C4-2B (cell line): Measurements from ENCODE around the gene CNPY3.

Experiments used
- ZFX ChIP-seq: fragments of 450-650 bp; IDR thresholded peaks from 2 replicates; pipeline ENCODE4 v1.6.1; 2017
- TF ChIP-seq, protein P1 (sequence below): fragments of 450-650 bp; conservative IDR thresholded peaks from 2 replicates; pipeline ENCODE4 v1.5.1; 2017; ENCODE audit warnings: mild to moderate bottlenecking

DNA sequence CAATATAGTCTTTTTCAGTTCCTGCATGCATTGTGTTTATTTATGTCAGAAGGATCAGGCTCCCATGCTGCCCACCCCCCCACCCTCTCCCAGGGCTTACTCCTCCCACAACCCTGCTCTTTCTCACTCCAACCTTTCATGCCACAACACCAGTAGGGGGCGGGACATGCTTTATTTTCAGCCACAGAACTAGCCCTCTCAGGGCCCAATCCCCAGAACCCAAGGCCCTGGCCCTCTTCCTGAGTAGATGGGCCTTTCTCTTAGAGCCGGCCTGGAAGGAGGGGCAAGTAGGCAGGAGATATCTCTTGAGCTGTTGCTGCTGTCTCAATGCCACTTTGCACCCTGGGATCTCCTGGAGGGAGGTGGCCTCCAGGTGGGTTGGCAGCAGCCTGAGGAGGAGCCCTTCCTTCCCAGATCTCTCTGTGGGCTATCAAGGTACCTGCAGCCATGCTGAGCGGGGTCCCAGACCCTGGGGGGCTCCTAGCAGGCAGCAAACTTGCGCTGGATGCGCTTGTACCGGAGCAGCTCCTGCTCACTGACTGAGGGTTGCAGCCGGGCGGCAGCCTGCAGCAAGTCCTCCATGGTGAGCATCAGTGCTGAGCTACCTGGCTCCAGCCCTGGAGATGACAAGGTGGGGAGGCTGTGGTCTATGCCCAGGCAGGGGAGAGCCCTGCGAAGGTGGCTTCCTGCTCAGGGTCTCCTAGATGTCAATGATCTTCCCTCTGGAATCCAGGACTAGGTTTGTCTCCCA, 34.8 kb downstream of the CNPY3 start:
- TF ChIP-seq, protein P1, sequence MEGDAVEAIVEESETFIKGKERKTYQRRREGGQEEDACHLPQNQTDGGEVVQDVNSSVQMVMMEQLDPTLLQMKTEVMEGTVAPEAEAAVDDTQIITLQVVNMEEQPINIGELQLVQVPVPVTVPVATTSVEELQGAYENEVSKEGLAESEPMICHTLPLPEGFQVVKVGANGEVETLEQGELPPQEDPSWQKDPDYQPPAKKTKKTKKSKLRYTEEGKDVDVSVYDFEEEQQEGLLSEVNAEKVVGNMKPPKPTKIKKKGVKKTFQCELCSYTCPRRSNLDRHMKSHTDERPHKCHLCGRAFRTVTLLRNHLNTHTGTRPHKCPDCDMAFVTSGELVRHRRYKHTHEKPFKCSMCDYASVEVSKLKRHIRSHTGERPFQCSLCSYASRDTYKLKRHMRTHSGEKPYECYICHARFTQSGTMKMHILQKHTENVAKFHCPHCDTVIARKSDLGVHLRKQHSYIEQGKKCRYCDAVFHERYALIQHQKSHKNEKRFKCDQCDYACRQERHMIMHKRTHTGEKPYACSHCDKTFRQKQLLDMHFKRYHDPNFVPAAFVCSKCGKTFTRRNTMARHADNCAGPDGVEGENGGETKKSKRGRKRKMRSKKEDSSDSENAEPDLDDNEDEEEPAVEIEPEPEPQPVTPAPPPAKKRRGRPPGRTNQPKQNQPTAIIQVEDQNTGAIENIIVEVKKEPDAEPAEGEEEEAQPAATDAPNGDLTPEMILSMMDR, result no peak; the same call in 1 of the 2 replicates
- no peak for TF ChIP-seq ZFX
